Ammon's horn (tissue), 1 donor: ENCODE measurements around the gene ZNF410.

Experiments used
- DNase-seq: peaks from one replicate; pipeline ENCODE4 v3.0.0-alpha.2; 2016; ENCODE audit warnings: low spot score

ZNF410 gene

DNA sequence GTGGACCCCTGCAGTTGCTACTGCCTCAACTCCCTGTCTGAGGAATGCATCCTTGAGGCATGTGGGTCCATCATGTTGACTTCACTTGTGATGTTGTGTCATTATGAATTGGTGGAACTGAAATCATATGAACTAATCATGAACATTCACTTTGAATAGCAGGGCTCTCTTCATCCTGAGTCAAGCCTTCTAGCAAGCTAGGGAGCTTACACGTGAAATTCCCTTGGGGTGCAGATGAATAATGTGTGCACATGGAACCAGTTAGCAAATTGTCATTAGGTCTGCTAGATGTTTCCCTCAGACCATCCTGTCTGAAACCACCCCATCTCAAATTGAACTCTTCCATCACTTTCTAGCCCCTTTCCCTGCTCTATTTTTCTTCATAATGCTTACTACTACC is 67.1 kb downstream of the ZNF410 start:
- no peak for DNase-seq

DNA sequence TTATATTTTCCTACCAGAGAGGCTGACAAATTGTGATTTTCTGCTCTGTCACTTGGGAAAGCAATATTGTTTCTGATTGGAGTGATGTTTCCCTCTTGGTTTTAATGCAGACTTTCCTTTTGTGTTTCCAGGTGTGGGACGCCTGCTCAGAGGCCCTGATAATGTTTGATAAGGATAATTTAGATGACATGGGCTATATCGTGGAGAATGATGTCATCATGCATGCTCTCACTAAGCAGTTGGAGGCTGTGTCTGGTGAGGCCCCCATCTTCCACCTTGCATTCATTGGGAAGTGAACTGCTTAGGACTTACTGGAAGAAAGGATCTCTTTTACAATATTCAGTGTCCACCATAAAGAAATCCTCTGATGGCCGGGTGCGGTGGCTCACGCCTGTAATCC is 69.0 kb downstream of the ZNF410 start:
- DNase-seq = no peak

DNA sequence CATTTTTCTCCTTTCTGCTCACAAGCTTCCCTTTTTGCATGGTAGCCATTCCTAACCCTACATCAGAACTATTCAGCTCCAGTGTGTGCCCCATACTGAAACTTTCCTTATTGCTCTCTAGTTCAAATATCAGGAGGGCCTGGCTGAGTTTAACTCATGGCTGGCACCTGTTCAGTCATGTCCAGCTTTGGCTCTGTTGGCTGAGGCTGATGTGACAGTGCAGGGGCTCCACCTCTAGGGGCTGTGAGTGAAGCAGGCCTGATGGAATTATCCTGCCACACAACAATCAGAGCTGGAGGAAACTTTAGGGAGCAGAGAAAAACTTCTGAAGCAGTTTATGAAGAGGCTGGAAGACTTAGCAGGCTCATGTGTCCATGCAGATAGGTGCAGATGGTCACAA is 71.9 kb downstream of the ZNF410 start:
- no peak for DNase-seq

DNA sequence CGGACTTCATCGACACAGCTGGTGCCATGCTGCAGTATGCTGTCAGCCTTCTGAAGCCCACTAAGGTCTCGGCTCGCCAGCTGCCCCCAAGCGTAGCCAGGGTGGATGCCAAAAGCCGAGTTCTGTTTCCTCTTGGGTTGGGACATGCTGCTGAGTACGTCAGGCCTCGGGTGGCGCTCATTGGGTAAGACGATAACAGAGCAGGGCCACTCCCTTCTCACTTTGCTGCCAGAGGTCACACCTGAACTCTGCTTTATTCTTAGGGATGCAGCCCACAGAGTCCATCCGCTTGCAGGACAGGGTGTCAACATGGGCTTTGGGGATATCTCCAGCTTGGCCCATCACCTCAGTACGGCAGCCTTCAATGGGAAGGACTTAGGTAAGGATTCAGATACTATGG is 74.5 kb downstream of the ZNF410 start:
- DNase-seq = no peak

DNA sequence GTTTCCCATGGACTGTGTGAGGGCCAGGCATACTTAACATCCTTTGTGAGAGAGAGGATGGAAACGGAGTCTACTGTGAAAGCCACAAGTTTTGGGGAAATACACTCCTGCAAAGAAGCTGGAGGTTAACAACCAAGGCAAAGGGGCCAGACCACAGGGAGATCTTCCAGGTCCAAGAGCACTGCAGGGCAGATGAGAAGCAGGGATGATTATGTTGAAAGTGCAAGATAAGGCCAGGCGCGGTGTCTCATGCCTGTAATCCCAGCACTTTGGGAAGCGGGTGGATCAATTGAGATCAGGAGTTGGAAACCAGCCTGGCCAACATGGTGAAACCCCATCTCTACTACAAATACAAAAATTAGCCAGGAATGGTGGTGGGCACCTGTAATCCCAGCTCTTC is 78.6 kb downstream of the ZNF410 start:
- no peak for DNase-seq

DNA sequence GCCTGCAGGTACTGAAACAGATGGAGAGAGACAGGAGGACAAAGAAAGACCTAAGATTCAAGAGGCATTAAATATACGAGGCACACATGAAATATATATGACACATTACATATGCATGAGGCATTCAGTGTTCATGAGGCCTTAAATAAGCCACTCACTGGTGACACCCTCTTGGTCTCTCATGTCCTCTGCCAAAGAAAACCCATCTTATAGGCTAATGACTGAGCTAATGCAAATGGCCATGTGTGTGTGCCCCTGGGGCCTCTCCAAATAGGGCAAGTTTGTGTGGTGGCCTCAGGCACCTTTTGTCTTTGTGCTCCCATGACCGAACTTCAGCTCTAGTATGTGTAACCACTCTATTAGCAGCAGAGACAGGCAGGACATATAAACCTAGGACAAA is 82.2 kb downstream of the ZNF410 start:
- no peak for DNase-seq

DNA sequence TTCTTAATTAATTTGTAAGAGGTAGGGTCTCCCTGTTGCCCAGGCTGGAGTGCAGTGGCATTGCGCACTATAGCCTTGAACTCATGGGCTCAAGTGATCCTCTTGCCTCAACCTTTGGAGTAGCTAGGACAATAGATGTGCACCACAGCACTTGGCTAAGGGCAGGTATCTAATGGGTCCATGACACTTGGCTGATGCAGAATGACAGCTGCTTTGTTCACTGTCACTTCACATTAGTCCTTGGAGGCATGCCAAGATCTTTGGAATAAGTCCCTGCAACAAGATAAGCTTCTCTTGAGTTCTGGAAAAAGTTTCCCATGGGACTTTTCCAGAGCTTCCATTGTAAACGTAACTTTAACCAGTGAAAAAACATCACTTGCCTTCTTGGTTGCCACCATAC is 86.8 kb downstream of the ZNF410 start:
- no peak for DNase-seq

DNA sequence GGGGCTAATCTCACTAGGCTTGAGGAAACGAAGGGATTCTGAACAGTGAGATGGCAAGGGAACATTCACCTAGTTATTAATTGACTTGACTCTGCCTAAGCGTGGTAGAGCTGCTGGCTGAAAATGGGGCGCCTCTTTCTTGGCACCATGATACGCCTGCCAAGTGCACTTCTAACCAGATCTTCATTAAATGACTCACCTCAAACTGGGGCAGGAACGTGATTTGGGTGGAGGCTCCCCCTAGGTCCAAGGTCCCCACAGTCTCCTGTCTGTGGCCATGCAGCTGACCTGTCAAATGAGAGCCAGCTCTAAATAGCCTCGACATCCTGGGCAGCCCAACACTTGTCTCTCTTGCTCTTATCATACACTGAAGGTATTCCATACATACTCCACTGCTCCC is 89.5 kb downstream of the ZNF410 start:
- DNase-seq = no peak

DNA sequence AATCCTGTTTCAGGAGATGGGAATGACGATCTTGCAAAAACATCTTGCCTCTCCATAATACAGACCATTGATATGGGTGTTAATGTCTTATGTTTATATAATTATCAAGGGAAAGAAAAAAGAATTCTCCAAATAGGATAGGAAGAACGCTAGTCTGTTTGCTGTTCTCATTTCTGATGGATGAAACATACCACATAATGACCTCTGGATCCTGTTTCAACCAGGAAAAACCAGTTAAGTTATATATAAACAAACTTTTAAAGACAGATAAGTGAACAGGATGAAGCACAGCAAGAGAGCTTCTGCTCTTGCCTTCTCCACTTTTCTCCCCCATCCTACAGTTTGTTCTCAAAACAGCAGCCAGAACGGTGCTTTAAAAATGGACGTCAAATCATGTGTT is 91.2 kb downstream of the ZNF410 start:
- no peak for DNase-seq
